ENCODE measurements around the gene IQUB.

DNA sequence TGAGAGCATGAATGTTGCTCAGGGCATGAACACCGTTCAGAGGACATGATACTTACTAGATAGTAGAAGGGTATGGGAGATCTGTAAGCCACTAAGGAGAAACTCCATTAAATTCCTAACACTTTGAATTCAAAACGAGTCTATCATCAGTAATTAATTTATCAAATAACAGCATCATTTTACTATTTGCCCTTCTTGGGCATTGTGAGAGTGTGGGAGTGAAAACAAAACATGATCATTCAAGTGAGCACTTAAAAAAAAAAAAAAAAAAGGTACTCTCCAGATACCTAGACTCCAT lies 46.7 kb upstream of the IQUB start:
- TF ChIP-seq, protein P1, sequence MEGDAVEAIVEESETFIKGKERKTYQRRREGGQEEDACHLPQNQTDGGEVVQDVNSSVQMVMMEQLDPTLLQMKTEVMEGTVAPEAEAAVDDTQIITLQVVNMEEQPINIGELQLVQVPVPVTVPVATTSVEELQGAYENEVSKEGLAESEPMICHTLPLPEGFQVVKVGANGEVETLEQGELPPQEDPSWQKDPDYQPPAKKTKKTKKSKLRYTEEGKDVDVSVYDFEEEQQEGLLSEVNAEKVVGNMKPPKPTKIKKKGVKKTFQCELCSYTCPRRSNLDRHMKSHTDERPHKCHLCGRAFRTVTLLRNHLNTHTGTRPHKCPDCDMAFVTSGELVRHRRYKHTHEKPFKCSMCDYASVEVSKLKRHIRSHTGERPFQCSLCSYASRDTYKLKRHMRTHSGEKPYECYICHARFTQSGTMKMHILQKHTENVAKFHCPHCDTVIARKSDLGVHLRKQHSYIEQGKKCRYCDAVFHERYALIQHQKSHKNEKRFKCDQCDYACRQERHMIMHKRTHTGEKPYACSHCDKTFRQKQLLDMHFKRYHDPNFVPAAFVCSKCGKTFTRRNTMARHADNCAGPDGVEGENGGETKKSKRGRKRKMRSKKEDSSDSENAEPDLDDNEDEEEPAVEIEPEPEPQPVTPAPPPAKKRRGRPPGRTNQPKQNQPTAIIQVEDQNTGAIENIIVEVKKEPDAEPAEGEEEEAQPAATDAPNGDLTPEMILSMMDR (IDR thresholded peaks at IDR 0.05; ENCODE audit: low read depth, low read length), result no peak
- no peak for TF ChIP-seq EZH2phosphoT487 (IDR thresholded peaks at IDR 0.05; ENCODE audit: low read depth)

Data from OCI-LY3 (cell line).